Kidney glomerular epithelial cell (primary cell): ENCODE results near the gene CD69.

ENCODE experiments used
- DNase-seq: peaks from one replicate; lab custom pipeline; 2025; lab: John Stamatoyannopoulos, UW

Gene CD69

DNA sequence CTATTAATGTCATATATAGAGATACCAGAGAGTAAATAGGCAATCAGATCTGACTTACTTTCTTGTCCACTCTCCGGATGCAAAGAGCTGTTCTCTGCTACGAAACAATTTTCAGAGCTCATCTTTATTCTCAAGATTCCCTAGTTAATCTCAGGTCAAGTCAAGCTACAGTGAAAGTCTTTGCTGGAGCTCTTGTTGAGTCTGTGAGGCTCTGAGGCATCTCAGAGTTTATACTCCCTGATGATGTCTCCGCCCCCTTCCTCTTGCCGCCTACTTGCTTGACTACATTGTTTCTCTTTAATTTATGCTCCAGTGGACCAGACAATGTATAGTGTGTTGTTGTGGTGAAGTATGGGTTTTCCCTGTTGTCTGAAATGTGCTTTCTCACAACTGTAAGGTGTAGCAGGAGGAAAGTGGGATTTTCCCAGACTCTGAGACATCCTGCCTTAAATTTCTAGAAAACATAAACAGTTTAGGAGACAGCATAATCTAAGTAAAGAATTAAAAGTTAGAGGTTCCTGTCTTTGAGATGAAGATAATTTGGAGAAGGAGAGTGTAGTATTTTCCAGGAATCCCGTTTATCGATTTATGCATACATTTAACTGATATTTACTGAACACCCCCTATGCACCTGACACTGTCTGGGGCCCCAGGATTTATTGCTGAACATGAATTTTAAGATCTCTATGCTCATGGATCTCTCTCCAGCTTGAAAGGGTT lies at the start of gene CD69:
Gene CD69 (minus strand): TSS at position 203 of the 720 bp plus-strand sequence. CDS start 81 bp downstream, at position 122.
- peak; percentile 36 for DNase-seq

DNA sequence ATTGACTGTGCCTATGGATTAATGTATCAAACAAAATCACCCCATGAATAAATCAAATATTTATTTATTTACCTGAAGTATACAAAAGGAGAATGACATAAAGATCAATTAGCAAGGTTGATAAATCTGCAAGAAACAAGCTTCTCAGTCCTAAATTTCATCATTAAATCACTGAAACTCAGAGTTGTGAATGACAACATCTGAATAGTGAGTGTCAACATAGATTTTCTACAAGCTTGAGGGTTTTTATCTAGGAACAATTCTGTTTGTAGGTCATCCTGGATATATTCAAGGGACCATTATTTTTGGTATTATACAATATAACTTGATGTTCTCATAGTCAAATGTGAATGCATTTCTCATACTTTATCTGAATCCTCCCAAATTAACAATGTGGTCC lies 49.2 kb upstream of the CD69 start:
- DNase-seq = no peak

DNA sequence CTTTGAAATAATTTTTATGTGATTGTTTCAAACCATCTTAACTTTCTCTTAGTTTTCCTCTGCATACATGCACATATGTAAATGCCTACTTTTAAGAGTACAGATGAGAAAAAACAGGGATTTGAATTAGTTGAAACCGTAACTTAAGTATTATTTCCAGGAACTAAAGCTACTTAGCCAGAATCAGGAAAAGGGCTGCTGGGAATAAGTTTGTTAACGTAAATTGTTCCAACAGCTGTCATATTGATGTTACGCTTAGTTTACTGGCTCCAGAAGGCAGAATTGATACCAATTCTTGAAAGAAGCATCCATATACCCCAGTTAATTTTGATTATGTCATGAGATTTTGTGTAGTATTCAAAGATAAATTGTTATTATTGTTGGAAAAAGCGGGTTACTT lies 48.6 kb upstream of the CD69 start:
- DNase-seq = no peak

DNA sequence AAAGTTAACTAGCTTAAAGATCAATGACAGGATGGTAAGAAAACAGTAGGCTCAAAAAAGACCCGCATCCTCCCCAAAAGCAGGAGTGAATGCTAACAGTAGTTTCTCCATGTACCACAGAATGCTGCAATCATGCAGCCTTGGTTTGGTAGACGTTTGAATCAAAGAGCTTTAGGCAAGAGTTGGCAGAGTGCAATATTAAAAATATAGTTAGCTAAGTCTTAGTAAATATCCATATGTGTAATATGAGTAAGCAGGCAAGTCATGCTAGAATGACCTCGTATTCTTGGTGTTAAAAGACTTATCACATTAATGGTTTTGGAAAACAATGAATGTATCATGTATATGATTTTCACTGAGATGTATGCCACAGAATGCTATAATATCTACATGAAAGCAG lies 47.8 kb upstream of the CD69 start:
- DNase-seq = no peak

DNA sequence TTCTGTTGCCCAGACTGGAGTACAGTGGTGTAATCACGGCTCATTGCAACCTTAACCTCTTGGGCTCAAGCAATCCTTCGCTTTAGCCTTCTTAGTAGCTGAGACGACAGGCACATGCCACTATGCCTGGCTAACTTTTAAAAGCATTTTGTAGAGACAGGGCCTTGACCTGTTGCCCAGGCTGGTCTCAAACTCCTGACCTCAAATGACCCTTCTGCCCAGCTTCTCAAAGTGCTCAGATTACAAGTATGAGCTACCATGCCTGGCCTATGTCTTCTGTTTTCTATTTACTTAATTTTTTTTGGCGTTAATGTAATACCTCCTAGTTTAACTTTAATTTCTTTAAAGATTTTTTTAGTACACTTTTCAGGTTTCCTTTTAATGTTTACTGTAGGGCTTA lies 46.0 kb upstream of the CD69 start:
- DNase-seq = no peak

DNA sequence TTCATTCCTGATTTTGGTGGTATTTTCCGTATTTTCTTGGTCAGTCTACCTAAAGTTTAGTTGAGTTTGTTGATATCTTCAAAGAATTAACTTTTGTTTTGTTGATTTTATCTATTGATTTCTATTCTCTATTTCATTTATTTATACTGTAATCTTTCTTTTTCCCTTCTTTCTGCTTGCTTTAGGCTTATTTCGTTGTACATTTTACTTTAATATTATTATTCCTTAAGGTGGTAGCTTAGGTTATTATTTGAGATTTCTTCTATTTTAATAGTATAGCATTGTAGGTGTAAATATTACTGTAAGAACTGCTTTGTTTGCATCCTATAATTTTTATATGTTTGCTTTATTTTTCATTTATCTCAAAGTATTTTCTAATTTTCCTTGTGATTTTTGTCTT lies 45.2 kb upstream of the CD69 start:
- no peak for DNase-seq

DNA sequence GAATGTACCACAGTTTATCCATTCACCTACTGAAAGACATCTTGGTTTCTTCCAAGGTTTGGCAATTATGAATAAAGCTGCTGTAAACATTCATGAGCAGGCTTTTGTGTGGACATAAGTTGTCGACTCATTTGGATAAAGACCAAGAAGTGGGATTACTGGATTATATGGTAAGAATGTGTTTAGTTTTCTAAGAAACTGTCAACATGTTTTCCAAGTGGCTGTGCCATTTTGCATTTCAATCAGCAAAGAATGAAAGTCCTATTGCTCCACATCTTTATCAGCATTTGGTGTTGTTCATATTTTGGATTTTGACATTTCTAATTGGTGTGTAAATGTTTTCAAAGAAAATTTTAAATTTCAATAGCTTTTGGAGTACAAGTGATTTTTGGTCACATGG lies 39.3 kb upstream of the CD69 start:
- DNase-seq = no peak

DNA sequence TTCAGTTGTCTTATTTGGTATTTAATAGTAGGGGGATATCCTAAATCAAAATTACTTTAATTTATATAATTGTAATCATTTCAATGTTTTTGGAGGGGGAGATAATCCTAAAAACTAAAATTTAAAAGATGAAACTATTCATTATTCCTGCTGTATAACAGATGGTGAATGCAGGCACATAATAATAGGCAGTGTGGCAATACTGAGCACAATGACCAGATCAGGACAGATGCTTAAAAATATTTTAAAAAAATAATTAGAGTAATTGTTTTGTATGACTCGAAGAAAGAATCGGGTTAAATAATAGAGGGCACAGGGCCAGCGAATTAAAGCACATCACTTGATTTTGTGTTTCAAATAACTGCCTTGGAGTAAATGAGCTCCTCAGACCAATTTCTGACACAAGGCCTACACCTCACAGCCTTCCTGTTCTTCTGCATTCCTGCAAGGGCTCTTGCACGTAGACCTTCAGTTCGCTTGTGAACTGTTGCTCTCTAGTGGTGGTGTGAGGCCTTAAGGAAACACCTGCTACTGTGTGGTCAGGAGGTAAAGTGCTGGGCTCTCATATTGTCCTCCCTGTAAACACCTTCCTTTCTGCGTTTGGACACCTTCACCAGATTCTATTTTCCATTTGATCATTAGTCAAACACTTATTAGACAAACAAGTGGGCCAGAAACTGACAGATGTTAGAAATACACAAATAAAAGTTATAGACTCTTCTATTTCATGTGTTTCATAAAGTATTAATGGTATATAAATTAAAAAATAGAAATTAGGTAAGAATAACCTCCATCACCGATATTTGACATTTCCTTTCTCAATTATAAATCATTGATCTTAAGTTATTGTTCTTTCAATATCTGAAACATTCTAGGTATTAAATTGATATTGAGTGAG lies 37.3 kb upstream of the CD69 start:
- peak; percentile 61 for DNase-seq

DNA sequence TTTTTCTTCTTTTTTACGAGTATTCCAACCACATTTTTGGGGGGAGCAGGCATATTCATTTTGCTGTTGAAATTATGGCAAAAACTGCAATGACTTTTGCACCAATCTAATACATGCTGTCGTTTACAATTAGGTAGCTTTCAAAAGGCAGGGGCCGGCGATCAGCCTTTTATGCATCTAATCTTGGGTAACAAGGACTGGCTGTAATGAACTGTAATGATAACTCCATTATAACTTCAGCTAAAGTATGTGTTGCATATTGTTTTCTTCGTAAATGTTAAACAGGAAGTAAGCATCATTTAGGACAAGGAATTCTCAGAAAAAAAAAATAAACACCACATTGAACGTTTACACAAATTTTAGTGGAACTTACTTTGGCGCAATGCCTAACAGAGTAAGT lies 36.3 kb upstream of the CD69 start:
- DNase-seq = no peak

DNA sequence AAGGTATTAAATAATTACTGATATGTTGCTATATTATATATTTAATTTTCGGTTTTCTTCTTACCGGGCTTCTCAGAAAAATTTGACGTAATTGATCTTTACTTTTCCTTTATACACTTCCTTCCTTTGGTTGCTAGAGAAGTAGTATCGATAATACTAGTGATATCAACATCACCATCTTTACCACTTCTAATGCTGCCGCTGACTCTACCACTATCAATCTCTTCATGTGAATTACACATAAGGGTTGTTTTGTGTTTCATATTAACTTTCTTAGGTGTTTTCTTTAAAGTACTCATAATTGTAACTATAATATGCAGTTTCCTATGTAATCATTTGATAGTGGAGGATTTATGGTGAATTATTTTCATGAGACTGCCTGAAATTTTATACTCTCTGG lies 35.6 kb upstream of the CD69 start:
- no peak for DNase-seq

DNA sequence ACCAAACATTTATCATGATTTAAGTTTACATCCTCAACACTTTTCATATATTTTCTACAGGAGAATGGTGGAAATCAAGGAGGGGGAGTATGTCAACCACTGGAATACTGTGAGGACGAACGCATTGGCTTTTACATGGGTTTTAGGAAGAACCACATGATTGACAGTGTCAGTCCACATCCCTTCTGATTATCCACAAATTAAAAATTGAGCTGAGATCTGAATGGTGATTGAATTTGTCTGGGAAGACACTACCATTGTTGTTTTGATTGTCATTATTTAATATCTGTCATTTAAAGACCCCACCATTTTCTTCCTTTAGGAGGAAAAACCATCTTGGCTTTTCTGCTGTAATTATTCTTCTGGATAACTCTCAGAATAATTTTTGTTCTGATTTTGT lies 35.2 kb upstream of the CD69 start:
- no peak for DNase-seq

DNA sequence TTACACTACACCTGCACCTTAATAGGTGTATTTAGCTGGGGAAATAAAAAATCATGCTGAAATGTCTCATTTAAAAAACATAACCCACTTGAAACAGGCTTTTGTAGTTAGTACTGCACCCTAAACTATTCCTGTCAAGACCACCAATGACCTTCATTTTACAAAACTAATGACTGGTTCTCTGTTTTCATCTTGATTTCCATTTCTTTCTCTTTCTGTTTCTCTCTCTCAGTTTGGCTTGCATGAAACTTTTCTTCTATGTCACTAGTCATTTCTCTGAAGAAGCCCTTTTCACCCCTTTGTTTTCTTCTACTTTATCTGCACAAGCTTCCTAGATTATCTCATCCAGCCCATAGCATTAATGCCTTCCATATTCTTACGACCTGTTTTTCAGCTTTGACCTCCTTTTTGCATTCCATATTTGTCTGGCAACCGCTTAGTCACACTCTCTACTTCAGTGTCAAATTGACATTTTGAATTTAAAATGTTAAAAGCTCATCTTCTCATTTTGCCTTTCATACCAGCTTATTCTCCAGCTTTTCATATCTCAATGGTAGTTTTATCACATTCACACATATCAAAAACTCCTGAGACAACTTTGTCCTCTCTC lies 33.9 kb upstream of the CD69 start:
- no peak for DNase-seq

DNA sequence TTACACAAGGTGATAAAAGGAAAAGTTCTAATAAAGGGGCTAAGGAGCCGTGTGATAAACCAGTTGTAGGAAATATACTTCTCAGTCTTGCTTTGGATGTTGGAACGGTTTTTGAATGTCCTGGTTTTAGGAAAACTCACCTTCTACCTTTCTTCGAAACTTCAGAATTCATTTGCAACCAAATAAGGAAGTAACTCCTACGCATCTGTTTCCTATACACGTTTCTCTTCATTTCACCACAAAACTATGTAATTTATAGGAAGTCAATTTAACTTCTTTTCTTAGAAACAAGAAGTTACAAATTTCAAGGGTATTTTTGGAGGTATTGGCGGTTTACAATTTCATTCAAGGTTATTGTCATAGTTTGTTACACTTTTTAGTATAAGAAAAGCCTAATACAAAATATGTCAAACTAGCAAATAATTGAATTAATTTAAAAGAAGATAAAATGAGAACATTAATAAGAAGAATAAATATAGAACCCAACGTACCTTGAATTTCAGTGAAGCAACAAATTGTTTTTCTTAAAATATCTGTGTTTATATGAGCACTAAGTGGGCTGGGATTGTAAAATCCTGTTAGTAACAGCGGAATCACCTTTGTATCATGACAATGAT lies 33.2 kb upstream of the CD69 start:
- DNase-seq = no peak

DNA sequence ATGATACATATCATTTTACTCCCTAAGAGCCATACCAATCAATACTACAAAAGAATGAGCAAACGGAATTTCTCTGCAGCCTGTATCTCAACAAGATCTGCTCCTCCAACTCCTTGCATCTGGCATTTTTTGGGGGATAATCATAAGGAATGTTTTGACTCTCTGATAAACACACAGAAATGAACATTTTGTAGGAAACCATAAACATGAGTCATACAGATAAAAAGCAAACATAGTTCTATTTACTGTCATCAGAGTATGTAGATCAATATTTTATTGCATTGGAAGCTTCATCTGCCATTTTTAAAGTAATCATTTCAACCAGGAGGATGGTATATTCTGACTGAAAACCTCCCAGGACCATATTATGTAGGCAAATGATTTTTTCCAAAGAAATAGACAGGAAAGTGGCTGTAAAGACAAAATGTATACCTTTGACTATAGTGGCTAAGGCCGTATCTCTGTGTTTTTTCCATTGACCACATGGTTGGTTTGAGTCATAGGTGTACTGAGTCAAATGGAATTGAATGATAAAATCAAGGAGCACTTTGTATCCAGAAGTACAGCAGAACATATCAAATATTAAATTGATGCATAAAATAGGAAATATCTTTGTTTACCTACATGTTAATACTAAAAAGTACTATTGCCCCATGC lies 32.4 kb upstream of the CD69 start:
- DNase-seq = no peak

DNA sequence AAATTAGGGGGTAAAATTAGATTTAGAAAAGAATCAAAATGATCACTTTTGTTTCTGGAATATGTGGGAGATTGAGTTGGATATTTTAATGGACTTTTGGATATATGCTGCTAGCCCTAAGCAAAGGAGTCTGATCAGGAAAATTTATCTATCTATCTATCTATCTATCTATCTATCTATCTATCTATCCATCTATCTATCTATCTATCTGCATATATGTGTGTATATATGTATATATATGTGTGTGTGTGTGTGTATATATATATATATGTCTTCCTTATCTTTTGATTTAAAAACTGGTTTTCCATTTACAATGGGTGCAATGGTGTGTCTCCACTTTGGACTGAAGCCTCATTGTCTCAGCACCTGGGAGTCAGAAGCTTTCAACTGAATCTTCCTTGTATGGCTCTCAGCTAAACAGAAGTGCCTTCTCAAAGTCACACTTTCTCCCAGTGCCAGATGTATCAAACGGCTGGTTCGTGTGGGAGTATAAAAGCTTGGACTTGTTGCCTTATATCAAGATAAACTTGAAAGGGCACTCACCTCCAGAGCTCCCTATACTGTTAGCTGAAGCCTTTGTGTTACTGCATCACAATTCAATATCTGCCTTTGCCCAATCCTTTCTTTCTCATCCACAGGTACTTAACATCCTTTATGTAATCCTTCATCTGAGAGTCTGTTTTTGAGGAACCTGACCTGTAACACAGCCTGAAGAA lies 31.6 kb upstream of the CD69 start:
- DNase-seq = no peak

DNA sequence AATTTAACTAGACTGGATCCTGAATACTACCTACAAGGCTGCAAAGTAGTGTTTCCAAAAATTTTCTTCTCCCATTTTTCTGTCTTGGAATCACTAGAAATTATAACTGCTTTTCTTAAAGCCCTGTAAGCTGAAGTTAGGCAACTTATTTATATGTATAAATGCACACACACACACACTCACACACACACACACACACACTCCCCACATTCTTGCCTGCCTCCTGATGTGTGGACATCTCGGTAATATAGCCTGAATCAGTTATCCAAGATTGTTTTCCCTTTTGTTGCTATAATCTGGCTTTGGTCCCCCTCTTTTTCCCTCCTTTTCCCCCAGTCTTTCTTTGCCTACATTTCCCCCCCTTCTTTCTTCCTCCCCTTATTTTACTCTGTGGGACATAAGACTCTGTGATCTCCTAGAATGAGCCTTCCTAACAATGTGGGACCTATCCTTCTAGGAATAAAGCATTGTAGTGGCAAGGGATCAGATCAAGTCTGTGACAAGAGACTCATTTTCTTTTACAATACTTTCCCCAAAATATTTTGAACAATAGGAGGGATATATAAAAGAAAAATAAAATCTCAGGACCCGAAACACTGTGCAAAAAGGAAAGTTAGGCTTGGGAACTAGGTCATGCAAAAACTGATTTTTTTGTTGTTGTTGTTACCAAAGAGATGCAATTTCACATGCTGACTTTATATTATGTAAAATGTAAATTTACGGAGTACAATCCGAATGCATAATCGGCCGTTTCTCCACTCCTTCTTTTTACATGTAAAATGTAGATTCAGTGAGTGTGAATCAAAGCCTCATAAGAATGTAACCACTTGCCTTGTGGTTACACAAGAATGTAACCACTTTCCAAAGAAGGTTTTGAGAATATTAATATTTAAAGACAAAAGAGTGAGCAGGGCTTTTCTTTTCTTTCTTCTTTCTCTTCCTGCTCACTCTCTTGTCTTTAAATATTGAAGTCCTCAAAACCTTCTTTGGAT lies 26.3 kb upstream of the CD69 start:
- DNase-seq = no peak

DNA sequence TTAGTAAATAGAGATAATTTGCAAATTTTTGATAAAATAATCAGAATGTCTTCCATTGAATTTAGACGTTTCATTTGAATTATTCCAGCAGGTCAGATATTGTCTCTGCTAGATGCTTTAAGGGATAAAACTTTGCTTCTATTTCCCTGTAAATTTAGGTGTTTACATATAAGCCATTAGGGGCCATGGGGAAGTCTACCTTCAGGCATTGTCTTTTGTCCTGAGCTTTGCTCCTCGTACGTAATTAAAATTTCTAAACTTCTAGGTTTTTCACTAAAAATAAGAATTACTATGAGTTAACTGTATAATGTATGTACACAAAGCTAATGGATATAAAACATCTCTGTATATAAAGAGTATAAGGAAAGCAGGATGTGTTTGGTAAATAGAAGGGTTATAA lies 24.1 kb upstream of the CD69 start:
- DNase-seq = no peak

DNA sequence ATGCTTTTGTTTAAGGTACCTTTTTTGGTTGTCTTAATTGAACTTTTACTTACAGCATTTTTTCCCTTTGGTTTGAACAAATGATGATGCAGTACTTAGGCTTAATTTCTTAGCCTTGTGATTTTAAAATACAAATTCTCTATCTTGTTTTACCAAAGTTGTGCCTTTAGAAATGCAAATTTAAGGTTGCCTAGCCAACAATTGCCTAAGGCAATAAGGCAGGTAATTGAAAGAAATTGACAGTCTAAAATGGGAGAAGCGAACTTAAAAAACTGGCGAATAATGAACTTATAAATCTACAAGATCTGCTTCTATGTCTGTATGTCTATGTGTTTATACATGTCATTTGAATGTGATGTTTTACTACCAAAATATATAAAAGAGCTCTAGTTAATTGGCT lies 23.6 kb upstream of the CD69 start:
- DNase-seq = no peak

DNA sequence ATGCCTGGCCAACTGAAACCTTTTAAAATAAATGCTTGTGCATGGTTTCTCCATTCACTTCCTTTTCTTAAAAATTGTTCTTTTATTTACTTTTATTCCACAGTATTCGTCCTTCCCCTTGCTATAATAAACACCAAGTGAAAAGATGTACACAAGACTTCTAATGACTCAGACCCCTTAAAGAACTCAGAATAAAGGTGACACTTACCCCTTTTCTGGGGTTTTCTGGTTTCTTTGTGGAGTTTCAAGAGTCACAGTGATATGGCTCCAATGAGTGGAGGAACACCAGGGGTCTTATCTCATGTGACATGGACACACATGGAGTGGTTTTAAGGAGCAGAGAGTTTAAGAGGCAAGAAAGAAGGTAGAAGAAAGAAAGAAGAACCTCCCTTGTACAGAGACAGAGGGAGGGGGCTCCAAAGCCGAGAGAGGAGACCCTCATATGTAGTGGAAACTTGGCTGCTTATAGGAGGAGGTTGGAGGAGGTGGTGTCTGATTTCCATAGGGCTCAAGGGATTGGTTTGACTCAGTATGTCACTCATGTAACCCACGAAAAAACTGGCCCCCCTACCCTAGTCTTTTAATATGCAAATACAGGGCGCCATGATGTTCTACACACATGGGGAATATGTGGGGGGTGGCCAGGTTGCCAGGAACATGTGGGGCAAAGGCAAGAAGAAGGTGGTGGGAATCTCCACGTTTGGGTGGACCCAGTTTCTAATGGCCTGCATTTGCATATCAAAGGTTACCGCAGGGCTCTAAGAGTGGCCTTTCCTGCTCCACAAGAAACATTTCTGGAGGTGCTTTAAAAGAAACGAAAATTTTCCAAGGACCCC lies 22.1 kb upstream of the CD69 start:
- no peak for DNase-seq
